HepG2 (cell line): Measurements from ENCODE around the gene LRRN4CL. TPM values are rescaled to one million over a fixed set of nuclear protein-coding genes. Genes with fewer than 3 reads are reported as not detected.
A peak's percentile ranks its signal among the peaks of the same experiment; 100 is the strongest.

ENCODE experiments used
- AHR ChIP-seq: IDR thresholded peaks from 2 replicates; pipeline ENCODE4 v1.6.1; 2018; ENCODE audit warnings: missing genetic modification reagents, missing compliant biosample characterization
- ELF4 ChIP-seq: sonication (generic); formaldehyde crosslinking; IDR thresholded peaks from 2 replicates; pipeline ENCODE4 v1.5.0; 2020; ENCODE audit warnings: missing genetic modification reagents, mild to moderate bottlenecking, moderate library complexity, borderline replicate concordance
- ESRRA ChIP-seq: sonication (generic); formaldehyde crosslinking; IDR thresholded peaks from 2 replicates; pipeline ENCODE4 v1.5.1; 2020; ENCODE audit warnings: mild to moderate bottlenecking, low read depth, missing genetic modification reagents
- FOXA1 ChIP-seq, 2 experiments: fragments of 450-650 bp in 1 of 2; sonication (generic) in 1 of 2; formaldehyde crosslinking in 1 of 2; IDR thresholded peaks; 2 replicates each; pipeline versions ENCODE4 v1.4.0 to v1.6.1; 2016 to 2020; ENCODE audit warnings: missing genetic modification reagents in 1 of 2
- HMGXB3 ChIP-seq: sonication (generic); formaldehyde crosslinking; IDR thresholded peaks from 2 replicates; pipeline ENCODE4 v1.4.0; 2020; ENCODE audit warnings: missing genetic modification reagents, borderline replicate concordance
- HOXD1 ChIP-seq: sonication (generic); formaldehyde crosslinking; IDR thresholded peaks from 2 replicates; pipeline ENCODE4 v1.5.0; 2020; ENCODE audit warnings: missing genetic modification reagents
- MAFF ChIP-seq: IDR thresholded peaks from 2 replicates; pipeline ENCODE4 v1.6.1; 2011; ENCODE audit warnings: low read depth, low read length, improper control_type of control experiment
- MLLT10 ChIP-seq: sonication (generic); formaldehyde crosslinking; IDR thresholded peaks from 2 replicates; pipeline ENCODE4 v1.4.0; 2020; ENCODE audit warnings: missing genetic modification reagents
- TEF ChIP-seq: sonication (generic); formaldehyde crosslinking; IDR thresholded peaks from 2 replicates; pipeline ENCODE4 v1.5.0; 2020; ENCODE audit warnings: missing genetic modification reagents
- ZBTB25 ChIP-seq: IDR thresholded peaks from 2 replicates; pipeline ENCODE4 v1.6.1; 2018; ENCODE audit warnings: missing genetic modification reagents
- ZHX2 ChIP-seq, 2 experiments: sonication (generic) in 1 of 2; formaldehyde crosslinking in 1 of 2; IDR thresholded peaks; 2 replicates each; pipeline versions ENCODE4 v1.6.1 to v1.9.0; 2014 to 2022; ENCODE audit warnings: antibody characterized with exemption in 1 of 2, borderline replicate concordance in 1 of 2, inconsistent platforms in 1 of 2, low read depth in 1 of 2, missing genetic modification reagents in 1 of 2
- ZNF263 ChIP-seq: sonication (generic); formaldehyde crosslinking; IDR thresholded peaks from 2 replicates; pipeline ENCODE4 v1.4.0; 2020; ENCODE audit warnings: missing genetic modification reagents
- ZNF670 ChIP-seq: sonication (generic); formaldehyde crosslinking; IDR thresholded peaks from 2 replicates; pipeline ENCODE4 v1.8.0; 2022; ENCODE audit warnings: mild to moderate bottlenecking, missing genetic modification reagents, borderline replicate concordance
- ZNF746 ChIP-seq: sonication (generic); formaldehyde crosslinking; IDR thresholded peaks from 2 replicates; pipeline ENCODE4 v1.8.0; 2022; ENCODE audit warnings: mild to moderate bottlenecking, missing genetic modification reagents
- ZNF776 ChIP-seq: sonication (generic); formaldehyde crosslinking; IDR thresholded peaks from 2 replicates; pipeline ENCODE4 v1.4.0; 2020; ENCODE audit warnings: mild to moderate bottlenecking, missing genetic modification reagents
- ZNF788 ChIP-seq: sonication (generic); formaldehyde crosslinking; IDR thresholded peaks from 2 replicates; pipeline ENCODE4 v1.5.0; 2020; ENCODE audit warnings: mild to moderate bottlenecking, missing genetic modification reagents, borderline replicate concordance
- polyA plus RNA-seq, 8 experiments: library from polyadenylated mRNA; depleted of rRNA in 3 of 8; stranded (reverse) in 7 of 8; unstranded in 1 of 8; fragments of >200 nt; fragmentation: Illumina TruSeq in 4 of 8; extraction: Trizol in 4 of 8; gene quantifications; 2 replicates each; pipeline versions ENCODE4 v1.2.1 to v1.2.3, GENCODE V29; 2011 to 2016; ENCODE audit warnings: low read depth in 4 of 8, missing spikeins in 1 of 8, mixed read lengths in 1 of 8; ENCODE audit not compliant: insufficient read depth in 1 of 8
- total RNA-seq, 5 experiments: library from RNA; depleted of rRNA; stranded (reverse); fragments of >200 nt; fragmentation: Illumina TruSeq; extraction: Trizol; gene quantifications; 2 replicates each; pipeline ENCODE4 v1.2.3, GENCODE V29; 2016; ENCODE audit warnings: low read depth in 1 of 5

The LRRN4CL gene
- total and polyA plus RNA-seq, 2 of the 13 experiments (the other 11 are each of a cell fraction or from before 2014, with no cell fraction given) = 0.11 TPM; not detected in 1

GRCh38 chr11:62726156-62726914, 37.0 kb upstream of the LRRN4CL start (continued):
- TF ChIP-seq ESRRA (CRISPR knock-in tag) (no peak), FOXA1 (IDR thresholded peaks at IDR 0.05) (no peak), FOXA1 (CRISPR knock-in tag; IDR thresholded peaks at IDR 0.05) (no peak), TEF (CRISPR knock-in tag) (no peak), MAFF (no peak), ZNF788 (0 out of 2 replicates have a peak, but pooled peaks have one; percentile 36), HOXD1 (CRISPR knock-in tag) (peak; percentile 50; the same call in 1 of the 2 replicates), HMGXB3 (CRISPR knock-in tag) (peak; percentile 25; the same call in 1 of the 2 replicates), MLLT10 (0 out of 2 replicates have a peak, but pooled peaks have one; percentile 32), AHR (no peak), ZNF263 (no peak; the same call in 1 of the 2 replicates), ZNF670 (CRISPR knock-in tag) (0 out of 2 replicates have a peak, but pooled peaks have one; percentile 53), ZNF776 (no peak), ZNF746 (CRISPR knock-in tag) (no peak), ZBTB25 (CRISPR knock-in tag) (no peak), ELF4 (peak; percentile 10; the same call in 1 of the 2 replicates), ZHX2 (IDR thresholded peaks at IDR 0.05; ENCODE audit: low read depth) (no peak), ZHX2 (CRISPR knock-in tag; IDR thresholded peaks at IDR 0.05; ENCODE audit: borderline replicate concordance) (no peak; the same call in 1 of the 2 replicates)
